GM23338 (cell line): Measurements from ENCODE around the gene TXNL4A. TPM values are rescaled to one million over a fixed set of nuclear protein-coding genes. Genes with fewer than 3 reads are reported as not detected.

ENCODE experiments used
- ATAC-seq: fragments of 200-7000 bp; cut with Tn5 transposase; 3 replicates; pipeline ENCODE4 v1.9.1; 2020
- DNase-seq: peaks from one replicate; pipeline ENCODE4 v3.0.0-alpha.2; 2015; ENCODE audit warnings: low spot score
- H2AFZ ChIP-seq: fragments of 200-600 bp; sonication (generic); 2 replicates; pipeline ENCODE4 v1.8.0; 2016; ENCODE audit warnings: antibody characterized with exemption, mild to moderate bottlenecking, moderate library complexity
- H3F3A ChIP-seq: fragments of 200-600 bp; sonication (generic); replicated peaks from 2 replicates; pipeline ENCODE4 v1.8.0; 2017; ENCODE audit warnings: antibody characterized with exemption, mixed run types, low read depth
- H3K27ac ChIP-seq: fragments of 200-600 bp; sonication (generic); 2 replicates; pipeline ENCODE4 v1.6.1; 2016; ENCODE audit warnings: low read depth
- H3K27me3 ChIP-seq: fragments of 200-600 bp; sonication (generic); 2 replicates; pipeline ENCODE4 v1.8.0; 2016; ENCODE audit warnings: mild to moderate bottlenecking, mixed run types, moderate library complexity; ENCODE audit not compliant: insufficient read depth
- H3K36me3 ChIP-seq: fragments of 200-600 bp; sonication (generic); 2 replicates; pipeline ENCODE4 v1.8.0; 2016; ENCODE audit warnings: mild to moderate bottlenecking; ENCODE audit not compliant: insufficient read depth
- H3K4me1 ChIP-seq: fragments of 200-600 bp; sonication (generic); 2 replicates; pipeline ENCODE4 v1.8.0; 2016; ENCODE audit warnings: mild to moderate bottlenecking, moderate library complexity; ENCODE audit not compliant: insufficient read depth
- H3K4me2 ChIP-seq: fragments of 200-600 bp; sonication (generic); 2 replicates; pipeline ENCODE4 v1.7.1; 2017; ENCODE audit warnings: mixed run types
- H3K4me3 ChIP-seq: fragments of 200-600 bp; sonication (generic); 2 replicates; pipeline ENCODE4 v1.6.1; 2016; ENCODE audit warnings: mixed run types
- H3K79me2 ChIP-seq: fragments of 200-600 bp; sonication (generic); replicated peaks from 2 replicates; pipeline ENCODE4 v1.8.0; 2017; ENCODE audit warnings: mild to moderate bottlenecking; ENCODE audit not compliant: insufficient read depth
- H3K9me2 ChIP-seq: fragments of 200-600 bp; sonication (generic); 2 replicates; pipeline ENCODE4 v1.8.0; 2017; ENCODE audit not compliant: insufficient read depth
- H4K20me1 ChIP-seq: fragments of 200-600 bp; sonication (generic); replicated peaks from 2 replicates; pipeline ENCODE4 v1.8.0; 2017; ENCODE audit warnings: mild to moderate bottlenecking; ENCODE audit not compliant: insufficient read depth
- H3K27ac Mint-ChIP-seq: 2 replicates; pipeline ENCODE4 v1.8.0; 2020; ENCODE audit warnings: inconsistent platforms, mild to moderate bottlenecking, moderate library complexity, mixed read lengths
- H3K27me3 Mint-ChIP-seq: 3 replicates; pipeline ENCODE4 v1.8.0; 2022; ENCODE audit warnings: low read depth, mild to moderate bottlenecking, moderate library complexity, mixed read lengths, inconsistent platforms; ENCODE audit not compliant: insufficient read depth, poor library complexity
- H3K36me3 Mint-ChIP-seq: 3 replicates; pipeline ENCODE4 v1.8.0; 2021; ENCODE audit warnings: low read depth, mild to moderate bottlenecking, inconsistent platforms, moderate library complexity, mixed read lengths
- H3K4me1 Mint-ChIP-seq: 3 replicates; pipeline ENCODE4 v1.8.0; 2020; ENCODE audit warnings: mild to moderate bottlenecking, inconsistent platforms, mixed read lengths
- H3K4me3 Mint-ChIP-seq: 3 replicates; pipeline ENCODE4 v1.8.0; 2021; ENCODE audit warnings: moderate library complexity, mild to moderate bottlenecking, inconsistent platforms, mixed read lengths
- H3K9me3 Mint-ChIP-seq: 3 replicates; pipeline ENCODE4 v1.8.0; 2020; ENCODE audit warnings: moderate library complexity, mild to moderate bottlenecking, inconsistent platforms, mixed read lengths
- CREB1 ChIP-seq: fragments of 250-450 bp; sonication (Bioruptor Pico); IDR thresholded peaks from 2 replicates; pipeline ENCODE4 v1.5.0; 2020; ENCODE audit warnings: low read depth, mild to moderate bottlenecking, moderate library complexity
- CTCF ChIP-seq, 2 experiments: fragments of 200-600 bp in 1 of 2; sonication (generic) in 1 of 2; conservative IDR thresholded peaks; 2 replicates each; pipeline versions ENCODE4 v1.5.1 to v1.6.1; 2016 to 2017; ENCODE audit warnings: antibody characterized with exemption in 2 of 2, low read depth in 2 of 2, mild to moderate bottlenecking in 2 of 2, moderate library complexity in 1 of 2
- ETS1 ChIP-seq: IDR thresholded peaks from 2 replicates; pipeline ENCODE4 v1.6.1; 2016; ENCODE audit warnings: antibody characterized with exemption
- EZH2 ChIP-seq: fragments of 200-600 bp; sonication (generic); IDR thresholded peaks from one replicate; pipeline ENCODE4 v1.8.0; 2017; ENCODE audit warnings: antibody characterized with exemption, mild to moderate bottlenecking, low read depth; ENCODE audit not compliant: unreplicated experiment
- EZH2phosphoT487 ChIP-seq: fragments of 200-600 bp; sonication (generic); IDR thresholded peaks from one replicate; pipeline ENCODE4 v1.8.1; 2018; ENCODE audit warnings: antibody characterized with exemption; ENCODE audit not compliant: unreplicated experiment
- JUNB ChIP-seq: IDR thresholded peaks from one replicate; pipeline ENCODE4 v1.6.1; 2016; ENCODE audit warnings: antibody characterized with exemption; ENCODE audit not compliant: unreplicated experiment
- NANOG ChIP-seq: IDR thresholded peaks from 2 replicates; pipeline ENCODE4 v1.6.1; 2016; ENCODE audit warnings: antibody characterized with exemption, borderline replicate concordance
- POLR2AphosphoS5 ChIP-seq: IDR thresholded peaks from 2 replicates; pipeline ENCODE4 v1.6.1; 2016; ENCODE audit warnings: antibody characterized with exemption, low read depth
- REST ChIP-seq: IDR thresholded peaks from one replicate; pipeline ENCODE4 v1.6.1; 2018; ENCODE audit warnings: antibody characterized with exemption; ENCODE audit not compliant: unreplicated experiment
- STAT1 ChIP-seq: IDR thresholded peaks from one replicate; pipeline ENCODE4 v1.6.1; 2016; ENCODE audit warnings: antibody characterized with exemption; ENCODE audit not compliant: unreplicated experiment
- ZNF114 ChIP-seq: fragments of 250-450 bp; sonication (Bioruptor Pico); IDR thresholded peaks from 2 replicates; pipeline ENCODE4 v1.5.0; 2020; ENCODE audit warnings: mild to moderate bottlenecking, moderate library complexity
- ZNF331 ChIP-seq: fragments of 250-450 bp; sonication (Bioruptor Pico); IDR thresholded peaks from 2 replicates; pipeline ENCODE4 v1.5.0; 2020; ENCODE audit warnings: low read depth, mild to moderate bottlenecking, moderate library complexity
- ZNF462 ChIP-seq: fragments of 250-450 bp; sonication (Bioruptor Pico); IDR thresholded peaks from 2 replicates; pipeline ENCODE4 v1.5.0; 2020; ENCODE audit warnings: mild to moderate bottlenecking, moderate library complexity
- polyA plus RNA-seq: library from polyadenylated mRNA; unstranded; fragments of >200 nt; fragmentation: Nextera tagmentation; extraction: Ambion mirVana; gene quantifications from 2 replicates; pipeline ENCODE4 v1.2.1, GENCODE V29; 2016
- total RNA-seq: library from RNA; depleted of rRNA; stranded (reverse); fragments of >200 nt; shearing (Covaris generic); gene quantifications from 2 replicates; pipeline ENCODE4 v1.2.3, GENCODE V29; 2014

Gene TXNL4A
- total and polyA plus RNA-seq, 2 experiments from 2014 or later: 51.0 to 271 TPM

DNA sequence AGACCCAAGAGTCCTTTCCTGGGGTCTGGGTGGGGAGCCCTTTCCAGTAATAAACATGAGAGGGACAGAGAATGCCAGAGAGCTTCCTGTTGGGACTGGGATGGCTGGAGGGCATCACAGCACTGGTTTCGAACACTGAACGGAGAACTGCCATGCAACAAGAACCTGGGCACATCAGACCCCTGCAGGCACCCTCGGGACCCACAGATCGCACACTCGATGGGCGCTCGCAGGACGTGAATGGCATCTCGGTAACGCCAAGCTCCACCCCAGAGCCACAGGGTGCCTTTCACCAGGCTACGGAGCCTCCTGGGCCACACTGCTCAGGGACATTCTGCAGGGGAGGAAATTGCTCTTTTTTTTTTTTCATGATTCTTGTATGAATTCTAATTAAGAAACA lies 62.1 kb downstream of the TXNL4A start:
- Histone ChIP-seq H3K27ac (no peak overlapping the region), H3K79me2 (0 out of 2 replicates have a peak, but pooled peaks cover 5% of the 10 kb centered on the region), H3K4me1 (no peaks in the 10 kb centered on the region), H3K4me3 (no peak overlapping the region), H3K9me2 (no peaks in the 10 kb centered on the region), H2AFZ (no peak overlapping the region), H3F3A (no peaks in the 10 kb centered on the region), H3K27me3 (no peaks in the 10 kb centered on the region), H3K4me2 (no peak overlapping the region), H3K36me3 (peaks cover 4% of the 10 kb centered on the region; the same call in 1 of the 2 replicates), H4K20me1 (no peaks in the 10 kb centered on the region)
- peaks cover 13% of the 10 kb centered on the region for H3K4me1 Mint-ChIP-seq
- peaks cover 9% of the 10 kb centered on the region for H3K27me3 Mint-ChIP-seq
- ATAC-seq (peak; percentile 57), DNase-seq (no peak)
- H3K4me3 Mint-ChIP-seq: no peak overlapping the region
- no peak overlapping the region for H3K27ac Mint-ChIP-seq
- TF ChIP-seq CTCF (conservative IDR thresholded peaks at IDR 0.05; ENCODE audit: low read depth in 2 of 2) (no peak), ZNF331 (CRISPR knock-in tag) (no peak), CREB1 (CRISPR knock-in tag) (no peak), REST (no peak), POLR2AphosphoS5 (no peak), ZNF114 (CRISPR knock-in tag) (no peak), EZH2 (no peak), NANOG (no peak), EZH2phosphoT487 (no peak), ETS1 (no peak), ZNF462 (CRISPR knock-in tag) (no peak), STAT1 (no peak), JUNB (no peak)
- H3K9me3 Mint-ChIP-seq: peaks cover 25% of the 10 kb centered on the region
- H3K36me3 Mint-ChIP-seq: peaks cover 27% of the 10 kb centered on the region
